ENCODE data around the gene AHCYL2.

GRCh38 chr7:129383542-129384132 is 158.8 kb downstream of the AHCYL2 start:
- no peak for TF ChIP-seq CTCF (IDR thresholded peaks at IDR 0.05; ENCODE audit: insufficient read depth, low read depth, low read length)
- no peak for TF ChIP-seq EZH2 (IDR thresholded peaks at IDR 0.05; ENCODE audit: insufficient read depth, low read length)

All from astrocyte (in vitro differentiated cells and primary cell).